ENCODE data around the gene NRG3.
"Not testable (repeated sequence)": the region's sequence is repeated elsewhere in the genome, so short reads cannot be mapped to it uniquely, and the experiment has no call there.

NRG3 gene

GRCh38 chr10:82942286-82943099, 1067.5 kb downstream of the NRG3 start:
- peak; percentile 35 for DNase-seq

GRCh38 chr10:82943142-82943541, 1068.1 kb downstream of the NRG3 start:
- DNase-seq, result no peak

- no peak for DNase-seq
Observed at GRCh38 chr10:82949816-82950575, 1075.0 kb downstream of the NRG3 start.

DNA sequence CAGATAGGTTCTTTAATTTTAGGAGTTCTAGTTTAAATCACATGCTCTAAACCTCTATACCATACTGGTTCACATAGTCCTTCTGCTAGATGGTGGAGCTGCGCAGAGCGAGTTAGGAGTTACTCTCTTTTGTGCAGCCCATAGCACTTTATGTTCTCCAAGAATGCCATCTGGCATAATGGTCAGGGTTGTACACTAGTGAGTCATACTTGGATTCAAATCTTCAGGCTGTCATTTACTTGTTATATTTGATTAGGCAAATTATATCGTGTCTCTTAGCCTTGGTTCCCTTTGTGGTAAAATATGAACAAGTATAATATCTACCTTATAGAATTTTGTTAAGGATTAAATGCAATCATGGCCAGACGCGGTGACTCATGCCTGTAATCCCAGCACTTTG, 1078.3 kb downstream of the NRG3 start:
- DNase-seq, result no peak

- no peak for DNase-seq
Observed at GRCh38 chr10:82953909-82954308, 1078.9 kb downstream of the NRG3 start.

DNA sequence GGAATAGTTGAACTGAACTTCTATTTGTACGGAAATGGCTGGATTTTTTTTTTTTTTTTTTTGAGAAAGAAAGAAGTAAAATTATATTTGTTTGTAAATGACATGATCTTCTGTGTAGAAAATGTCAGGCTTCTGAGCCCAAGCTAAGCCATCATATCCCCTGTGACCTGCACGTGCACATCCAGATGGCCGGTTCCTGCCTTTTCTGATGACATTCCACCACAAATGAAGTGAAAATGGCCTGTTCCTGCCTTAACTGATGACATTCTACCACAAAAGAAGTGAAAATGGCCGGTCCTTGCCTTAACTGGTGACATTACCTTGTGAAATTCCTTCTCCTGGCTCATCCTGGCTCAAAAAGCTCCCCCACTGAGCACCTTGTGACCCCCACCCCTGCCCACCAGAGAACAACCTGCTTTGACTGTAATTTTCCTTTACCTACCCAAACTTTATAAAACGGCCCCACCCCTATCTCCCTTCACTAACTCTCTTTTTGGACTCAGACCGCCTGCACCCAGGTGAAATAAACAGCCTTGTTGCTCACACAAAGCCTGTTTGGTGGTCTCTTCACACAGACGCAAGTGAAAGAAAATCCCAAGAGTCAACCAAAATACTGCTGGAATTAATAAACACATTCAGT, 1085.5 kb downstream of the NRG3 start:
- not testable (repeated sequence) for DNase-seq

DNA sequence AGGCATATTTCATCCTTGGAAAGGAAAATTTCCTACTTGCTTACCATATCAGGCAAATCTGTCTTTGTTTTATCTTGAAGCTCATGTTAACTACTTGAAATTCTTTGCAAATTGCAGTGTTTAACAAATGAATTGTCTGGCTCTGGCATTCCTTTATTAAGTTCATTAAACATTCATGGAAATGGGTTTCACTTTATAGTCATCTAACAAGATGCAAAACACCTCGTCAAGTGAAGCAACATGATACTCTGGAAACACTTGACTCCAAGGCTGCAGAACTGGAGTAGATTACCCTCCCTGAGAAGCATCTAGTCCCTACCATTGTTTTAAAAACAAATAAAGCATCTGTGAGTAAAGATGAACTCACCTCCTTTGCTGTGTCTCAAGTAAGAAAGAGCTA, 1086.9 kb downstream of the NRG3 start:
- no peak for DNase-seq

- no peak for DNase-seq
Observed at GRCh38 chr10:82966130-82966529, 1091.1 kb downstream of the NRG3 start.

- no peak for DNase-seq
Observed at GRCh38 chr10:82968533-82968932, 1093.5 kb downstream of the NRG3 start.

GRCh38 chr10:82969405-82969804, 1094.4 kb downstream of the NRG3 start:
- no peak for DNase-seq

GRCh38 chr10:82980321-82980720, 1105.3 kb downstream of the NRG3 start:
- DNase-seq, result no peak

- DNase-seq, result no peak
Observed at GRCh38 chr10:82981137-82981723, 1106.2 kb downstream of the NRG3 start.

GRCh38 chr10:82982110-82982608, 1107.2 kb downstream of the NRG3 start:
- DNase-seq, result no peak

- DNase-seq, result no peak
Observed at GRCh38 chr10:82986216-82986615, 1111.2 kb downstream of the NRG3 start.

DNA sequence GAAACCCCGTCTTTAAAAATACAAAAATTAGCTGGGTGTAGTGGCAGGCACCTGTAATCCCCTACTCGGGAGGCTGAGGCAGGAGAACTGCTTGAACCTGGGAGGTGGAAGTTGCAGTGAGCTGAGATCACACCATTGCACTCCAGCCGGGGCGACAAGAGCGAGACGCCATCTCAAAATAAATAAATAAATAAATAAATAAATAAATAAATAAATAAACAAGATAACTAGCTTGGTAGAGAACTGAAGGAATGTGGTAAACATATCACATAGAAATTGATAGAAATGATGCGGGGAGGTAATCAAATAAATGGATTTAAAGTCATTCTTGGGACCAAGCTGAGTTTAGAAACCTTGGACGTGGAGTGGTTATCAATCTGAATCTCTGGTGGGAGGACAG, 1131.5 kb downstream of the NRG3 start:
- not testable (repeated sequence) for DNase-seq

GRCh38 chr10:83007510-83007909, 1132.5 kb downstream of the NRG3 start:
- DNase-seq, result no peak

DNA sequence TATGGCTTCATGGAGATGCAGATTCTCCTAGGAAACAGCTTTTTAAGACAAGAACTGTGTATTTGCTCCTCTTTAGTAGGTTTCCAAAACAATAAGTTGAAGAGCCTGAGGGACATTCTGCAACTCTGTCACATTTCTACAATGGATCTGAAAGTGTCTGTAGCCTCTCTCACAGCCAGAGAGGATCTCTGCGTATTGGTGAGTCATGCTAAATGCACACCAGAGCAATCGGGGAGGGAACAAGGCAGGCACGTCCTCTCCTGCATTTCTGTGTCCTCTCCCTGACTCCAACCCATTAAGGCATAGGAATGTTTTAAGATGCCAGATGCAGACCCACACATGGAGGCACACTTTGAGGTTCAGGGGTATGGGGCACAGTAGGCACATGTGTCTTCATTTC, 1137.9 kb downstream of the NRG3 start:
- no peak for DNase-seq

DNA sequence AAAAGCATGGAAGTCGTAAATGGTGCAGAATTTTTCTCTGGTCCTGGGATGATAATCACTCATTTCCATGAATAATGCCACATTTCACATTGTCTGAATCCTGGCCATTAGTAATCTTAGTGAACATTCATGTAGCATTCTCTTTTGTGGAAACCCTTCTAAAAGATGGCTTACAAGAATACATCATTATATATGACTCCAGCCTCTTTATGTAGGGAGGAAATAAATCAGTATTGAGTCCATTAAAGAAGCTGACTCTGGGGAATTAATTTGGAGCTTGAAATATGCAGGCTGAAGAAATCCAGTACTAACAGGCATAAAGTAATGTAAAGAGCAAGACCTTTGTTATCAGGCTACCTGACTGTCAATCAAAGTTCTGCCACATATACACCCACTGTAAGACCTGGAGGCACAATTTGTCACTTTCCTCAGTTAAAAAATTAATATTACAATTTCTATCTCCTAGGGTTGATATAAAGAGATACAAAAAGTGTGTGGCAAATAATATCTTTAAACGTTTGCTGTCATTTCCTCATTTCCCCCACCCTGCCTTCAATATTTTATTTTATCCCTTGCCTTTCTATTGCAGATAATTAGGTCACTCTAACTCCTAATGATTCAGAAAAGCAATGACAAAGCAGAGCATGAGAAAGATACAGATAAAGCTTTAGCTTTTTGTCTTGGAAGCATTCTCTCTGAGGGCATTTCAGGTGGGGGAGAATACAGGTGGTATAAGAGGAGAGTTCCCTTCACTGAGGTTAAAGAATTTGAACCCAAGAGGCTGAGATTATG, 1142.3 kb downstream of the NRG3 start:
- DNase-seq, result no peak

DNA sequence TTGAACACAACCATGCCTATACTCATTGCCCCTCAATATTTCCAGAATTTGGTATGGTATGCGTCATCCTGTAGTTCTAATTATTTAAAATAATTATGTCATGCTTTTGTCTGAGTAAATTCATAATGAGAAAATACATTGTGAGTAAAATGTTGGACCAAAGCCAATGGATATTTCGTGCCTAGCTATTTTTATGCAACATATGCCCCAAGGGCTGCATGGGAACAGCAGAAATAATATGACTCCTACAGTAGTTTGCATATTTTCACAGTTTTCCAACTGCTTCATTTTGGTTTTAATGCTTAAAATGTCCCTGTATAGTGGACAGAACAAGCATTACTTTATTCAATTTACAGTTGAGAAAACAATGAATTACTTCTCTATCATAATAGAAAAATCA, 1148.7 kb downstream of the NRG3 start:
- DNase-seq, result no peak
